ENCODE data around the gene HSPH1. TPM values are rescaled to one million over a fixed set of nuclear protein-coding genes. Genes with fewer than 3 reads are reported as not detected.
A peak's percentile ranks its signal among the peaks of the same experiment; 100 is the strongest.

Gene HSPH1
- total and polyA plus RNA-seq, 2 of the 13 experiments (the other 11 are each of a cell fraction or from before 2014, with no cell fraction given) = 13.0 to 62.9 TPM

GRCh38 chr13:31198519-31198918 lies 36.8 kb upstream of the HSPH1 start:
- no peak overlapping the region for H2AFZ ChIP-seq (ENCODE audit: low read length)
- peaks cover 25% of the 10 kb centered on the region for H3K4me1 ChIP-seq (ENCODE audit: insufficient read depth, low read length)
- in situ Hi-C loops (cut with HindIII; ENCODE audit: extremely low pct_ligation_motif_present, low pct_unique_long_range_greater_than_20kb) (no loop called here), intact Hi-C loops (cut with micrococcal nuclease; ENCODE audit: unreplicated experiment) (no loop called here)
- H3K9me3 ChIP-seq (ENCODE audit: low read length) = no peaks in the 10 kb centered on the region
- no peak overlapping the region for H3K9ac ChIP-seq (ENCODE audit: insufficient read depth, low read depth, low read length)
- no peaks in the 10 kb centered on the region for H4K20me1 ChIP-seq (ENCODE audit: insufficient read depth, low read length)
- H3K27me3 ChIP-seq (ENCODE audit: control insufficient read depth in 1 of 2, insufficient read depth in 2 of 2, low read length in 2 of 2) = peaks cover 0 to 11% of the 10 kb centered on the region in 2 experiments; a peak in 3 of 5 replicates
- FAIRE-seq = no peak
- H3K4me3 ChIP-seq (replicated peaks in 1 of 3; ENCODE audit: insufficient read depth in 1 of 3, low read depth in 2 of 3, low read length in 3 of 3) = no peak overlapping the region
- no TSS peak for BruUV-seq (replicated peaks)
- CTCF ChIA-PET (ENCODE audit: low intra/inter-chr PET ratio, low total read pairs) = no interaction called here
- H3K79me2 ChIP-seq (ENCODE audit: insufficient read depth, low read length) = no peaks in the 10 kb centered on the region
- 20% methylated on average over 3 of the region's 3 CpGs for WGBS (ENCODE audit: low lambda C conversion rate)
- DNase-seq (ENCODE audit: low spot score) = no peak
- TF ChIP-seq ZNF605 (CRISPR knock-in tag; IDR thresholded peaks at IDR 0.05) = no peak
- no peak for TF ChIP-seq U2AF2 (IDR thresholded peaks at IDR 0.05; ENCODE audit: low read depth, low read length)
- peak; percentile 92 for TF ChIP-seq CEBPB (IDR thresholded peaks at IDR 0.05; ENCODE audit: borderline replicate concordance, low read depth, low read length)
- peak; percentile 58 for TF ChIP-seq CEBPG (CRISPR knock-in tag; IDR thresholded peaks at IDR 0.05)
- no peak for ATAC-seq
- POLR2A ChIA-PET = no interaction called here
- no peaks in the 10 kb centered on the region for H3K36me3 ChIP-seq (replicated peaks in 1 of 2; ENCODE audit: control insufficient read depth in 1 of 2, insufficient read depth in 2 of 2, low read length in 2 of 2)
- no peak overlapping the region for H3K4me2 ChIP-seq (ENCODE audit: low read depth, low read length)
- no peak overlapping the region for H3K27ac ChIP-seq (ENCODE audit: extremely low read length, insufficient read depth, low read length)

GRCh38 chr13:31196992-31197391 lies 35.3 kb upstream of the HSPH1 start:
- peak overlapping the region; percentile 38 for H2AFZ ChIP-seq (ENCODE audit: low read length)
- in situ Hi-C loops (cut with HindIII; ENCODE audit: extremely low pct_ligation_motif_present, low pct_unique_long_range_greater_than_20kb) = no loop called here
- 43% methylated on average over 6 of the region's 6 CpGs for WGBS (ENCODE audit: low lambda C conversion rate)
- TF ChIP-seq CBFB (CRISPR knock-in tag; IDR thresholded peaks at IDR 0.05) (no peak), TRIM24 (CRISPR knock-in tag; IDR thresholded peaks at IDR 0.05) (no peak), RFXAP (CRISPR knock-in tag; IDR thresholded peaks at IDR 0.05; ENCODE audit: borderline replicate concordance) (no peak), ZBTB7B (CRISPR knock-in tag; IDR thresholded peaks at IDR 0.05) (no peak), HNRNPLL (IDR thresholded peaks at IDR 0.05; ENCODE audit: low read depth, low read length, poor library complexity, severe bottlenecking) (no peak), ZNF407 (CRISPR knock-in tag; IDR thresholded peaks at IDR 0.05; ENCODE audit: not compliant biosample characterization) (no peak), ZNF597 (CRISPR knock-in tag; IDR thresholded peaks at IDR 0.05) (no peak)

More at GRCh38 chr13:31196992-31197391, 35.3 kb upstream of the HSPH1 start:
- Histone ChIP-seq H3K4me2 (ENCODE audit: low read depth, low read length) (no peak overlapping the region), H3K36me3 (replicated peaks in 1 of 2; ENCODE audit: control insufficient read depth in 1 of 2, insufficient read depth in 2 of 2, low read length in 2 of 2) (no peaks in the 10 kb centered on the region), H3K27ac (ENCODE audit: extremely low read length, insufficient read depth, low read length) (no peak overlapping the region), H3K4me3 (replicated peaks in 1 of 3; ENCODE audit: insufficient read depth in 1 of 3, low read depth in 2 of 3, low read length in 3 of 3) (no peak overlapping the region), H3K9ac (ENCODE audit: insufficient read depth, low read depth, low read length) (no peak overlapping the region), H3K79me2 (ENCODE audit: insufficient read depth, low read length) (no peaks in the 10 kb centered on the region), H3K9me3 (ENCODE audit: low read length) (no peaks in the 10 kb centered on the region), H3K27me3 (ENCODE audit: control insufficient read depth in 1 of 2, insufficient read depth in 2 of 2, low read length in 2 of 2) (peaks cover 0 to 11% of the 10 kb centered on the region in 2 experiments; a peak in 2 of 5 replicates), H4K20me1 (ENCODE audit: insufficient read depth, low read length) (no peaks in the 10 kb centered on the region), H3K4me1 (ENCODE audit: insufficient read depth, low read length) (peaks cover 31% of the 10 kb centered on the region)
- ChIA-PET CTCF (ENCODE audit: low intra/inter-chr PET ratio, low total read pairs) (no interaction called here), POLR2A (no interaction called here)
- no peak for DNase-seq (ENCODE audit: low spot score)
- BruUV-seq (replicated peaks) = no TSS peak
- ATAC-seq = no peak
- FAIRE-seq = no peak
- intact Hi-C loops (cut with micrococcal nuclease; ENCODE audit: unreplicated experiment) = no loop called here

All from HepG2 (cell line).